ENCODE results near the gene PRR14L.

Gene PRR14L

DNA sequence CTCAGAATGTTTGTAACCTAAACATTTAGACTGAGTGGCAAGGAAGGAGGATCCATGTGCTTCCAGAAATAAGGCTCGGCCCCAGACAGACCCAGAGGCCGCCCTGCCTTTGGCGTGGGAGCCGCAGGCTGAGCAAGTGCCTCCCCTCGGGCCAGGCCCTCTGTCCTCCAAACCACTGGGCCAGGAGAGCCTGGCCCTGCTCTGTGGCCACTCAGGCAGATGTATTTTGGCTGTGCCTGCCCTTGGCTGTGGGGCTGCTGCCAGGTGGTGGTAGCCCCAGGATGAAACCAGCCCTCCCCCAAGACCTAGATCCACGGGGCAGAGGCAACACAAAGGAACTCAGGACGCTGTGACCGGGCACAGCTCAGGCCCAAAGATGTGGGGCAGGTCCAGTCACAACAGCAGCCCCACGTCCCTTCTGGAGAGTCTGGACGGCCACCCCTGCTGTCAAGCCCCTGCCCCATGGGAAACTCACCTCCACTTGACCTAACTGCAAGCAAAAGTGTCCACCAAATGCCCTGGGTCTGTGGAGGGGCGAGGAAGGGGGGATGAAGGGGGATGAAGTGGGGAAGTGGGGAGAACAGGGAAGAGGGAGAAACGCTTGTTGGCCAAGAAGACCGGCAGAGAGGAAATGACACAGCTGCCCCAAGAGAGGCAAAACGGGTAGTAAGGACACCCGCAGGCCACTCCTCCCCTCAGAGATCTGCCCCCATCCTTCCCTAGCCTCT lies 111.9 kb downstream of the PRR14L start:
- no peak for DNase-seq

DNA sequence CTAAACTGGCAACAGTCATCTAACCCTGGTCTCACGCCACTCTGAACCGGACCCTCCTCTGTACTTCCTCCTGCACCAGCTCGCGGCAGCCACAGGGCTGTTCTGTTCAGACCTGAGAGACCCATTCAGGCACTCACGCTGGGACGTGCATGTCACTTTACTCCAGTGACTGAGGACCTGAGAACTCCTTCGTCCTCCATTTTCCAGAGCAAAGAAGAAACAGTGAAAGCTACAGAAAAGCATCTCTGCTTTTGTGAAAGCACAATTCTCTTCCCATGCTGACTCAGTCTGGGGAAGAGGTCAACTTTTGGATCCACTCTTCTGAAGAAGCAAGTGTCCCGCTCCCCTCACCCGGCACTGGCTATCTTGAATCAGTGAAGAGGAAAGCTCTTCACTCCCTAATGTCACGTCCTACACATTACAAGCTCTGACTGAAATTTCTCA lies 112.5 kb downstream of the PRR14L start:
- no peak for DNase-seq

DNA sequence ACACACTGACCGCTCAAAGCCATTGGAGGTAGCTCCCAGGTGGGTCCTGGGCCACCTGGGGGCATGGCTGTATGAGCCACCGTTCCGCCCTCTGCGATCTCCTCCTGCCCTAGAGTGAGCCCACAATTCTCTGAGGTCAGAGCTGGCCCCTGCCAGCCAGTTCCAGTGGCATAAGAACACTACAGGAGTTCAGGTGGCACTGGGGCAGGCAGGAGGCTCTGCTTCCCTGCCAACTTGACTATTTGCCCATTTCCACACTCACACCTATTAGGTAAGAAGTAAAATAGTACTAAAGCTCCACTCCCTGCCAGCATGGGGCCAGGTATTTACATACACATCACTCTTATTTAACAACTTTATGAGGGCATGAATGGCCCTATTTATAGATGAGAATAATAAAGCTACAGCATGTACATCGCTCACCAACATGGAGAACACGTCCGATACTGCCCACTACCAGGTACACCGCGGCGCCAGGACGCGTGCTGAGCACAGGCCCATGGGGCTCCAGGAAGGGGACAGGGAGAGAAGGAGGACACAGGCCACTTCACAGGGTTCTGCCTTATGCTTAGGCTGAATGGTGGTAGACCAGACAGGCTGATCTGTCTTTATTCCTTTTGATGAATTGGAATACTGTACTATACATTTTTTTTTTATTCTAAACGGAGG lies 114.2 kb downstream of the PRR14L start:
- no peak for DNase-seq

DNA sequence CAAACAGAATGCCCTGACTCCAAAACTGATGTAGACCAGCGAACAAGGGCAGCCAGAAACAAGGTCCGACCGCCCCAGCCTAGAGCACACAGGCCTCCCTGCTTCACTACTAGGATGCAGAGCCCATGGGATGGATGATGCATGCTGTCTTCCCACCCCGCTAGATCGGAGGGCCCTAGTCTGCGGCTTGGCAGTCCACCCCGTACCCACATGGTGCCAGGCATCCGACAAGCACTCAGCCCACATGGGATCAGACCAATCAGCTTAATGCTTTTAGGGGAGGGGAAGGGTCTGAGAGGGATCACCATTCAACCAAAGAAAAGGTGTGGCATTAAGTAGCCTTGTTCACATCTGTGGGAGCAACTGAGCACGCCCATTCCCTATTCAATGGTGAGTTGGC lies 118.5 kb downstream of the PRR14L start:
- no peak for DNase-seq
